Osteoblast (primary cell): ENCODE results near the gene AMOTL1. TPM values are rescaled to one million over a fixed set of nuclear protein-coding genes. Genes with fewer than 3 reads are reported as not detected.
"Not testable (repeated sequence)": the region's sequence is repeated elsewhere in the genome, so short reads cannot be mapped to it uniquely, and the experiment has no call there.

ENCODE experiments used
- DNase-seq: peaks from one replicate; pipeline ENCODE4 v3.0.0; 2011; ENCODE audit warnings: low spot score, mixed read lengths; ENCODE audit not compliant: insufficient read length; ENCODE audit errors: missing footprints
- H2AFZ ChIP-seq: 2 replicates; pipeline ENCODE4 v1.6.0; 2011; ENCODE audit warnings: mild to moderate bottlenecking, low read length
- H3K27ac ChIP-seq: 2 replicates; pipeline ENCODE4 v1.5.1; 2011; ENCODE audit warnings: mild to moderate bottlenecking, low read depth, low read length, moderate library complexity
- H3K27me3 ChIP-seq: 2 replicates; pipeline ENCODE4 v1.6.0; 2012; ENCODE audit warnings: mild to moderate bottlenecking, control low read depth, inconsistent platforms, low read length, moderate library complexity; ENCODE audit not compliant: insufficient read depth
- H3K36me3 ChIP-seq: 2 replicates; pipeline ENCODE4 v1.5.1; 2011; ENCODE audit warnings: mild to moderate bottlenecking, low read length, control low read depth, moderate library complexity; ENCODE audit not compliant: insufficient read depth
- H3K4me1 ChIP-seq: 2 replicates; pipeline ENCODE4 v1.5.1; 2011; ENCODE audit warnings: mild to moderate bottlenecking, low read length, control low read depth, moderate library complexity; ENCODE audit not compliant: insufficient read depth
- H3K4me2 ChIP-seq: 2 replicates; pipeline ENCODE4 v1.6.0; 2011; ENCODE audit warnings: mild to moderate bottlenecking, low read length; ENCODE audit not compliant: insufficient read depth
- H3K4me3 ChIP-seq: fragments of 200-600 bp; sonication (generic); 3 replicates; pipeline ENCODE4 v1.5.1; 2012; ENCODE audit warnings: mild to moderate bottlenecking, low read length, inconsistent platforms; ENCODE audit not compliant: insufficient read depth
- H3K79me2 ChIP-seq: 2 replicates; pipeline ENCODE4 v1.6.0; 2012; ENCODE audit warnings: mild to moderate bottlenecking, low read length, control low read depth, inconsistent platforms; ENCODE audit not compliant: insufficient read depth
- H3K9me3 ChIP-seq: 2 replicates; pipeline ENCODE4 v1.5.1; 2011; ENCODE audit warnings: low read depth, low read length, control low read depth
- H4K20me1 ChIP-seq: 2 replicates; pipeline ENCODE4 v1.6.0; 2012; ENCODE audit warnings: mild to moderate bottlenecking, low read length, control low read depth; ENCODE audit not compliant: insufficient read depth
- total RNA-seq: library from RNA; depleted of rRNA; stranded (reverse); fragments of >200 nt; gene quantifications from 2 replicates; pipeline ENCODE4 v1.2.3, GENCODE V29; 2012
- TF ChIP-seq, protein P1 (sequence below): IDR thresholded peaks from 2 replicates; pipeline ENCODE4 v1.5.1; 2011; ENCODE audit warnings: mild to moderate bottlenecking, low read depth, low read length, moderate library complexity; ENCODE audit errors: extremely low read depth

AMOTL1 gene
- total RNA-seq, 1 donor, result 53.6 TPM

DNA sequence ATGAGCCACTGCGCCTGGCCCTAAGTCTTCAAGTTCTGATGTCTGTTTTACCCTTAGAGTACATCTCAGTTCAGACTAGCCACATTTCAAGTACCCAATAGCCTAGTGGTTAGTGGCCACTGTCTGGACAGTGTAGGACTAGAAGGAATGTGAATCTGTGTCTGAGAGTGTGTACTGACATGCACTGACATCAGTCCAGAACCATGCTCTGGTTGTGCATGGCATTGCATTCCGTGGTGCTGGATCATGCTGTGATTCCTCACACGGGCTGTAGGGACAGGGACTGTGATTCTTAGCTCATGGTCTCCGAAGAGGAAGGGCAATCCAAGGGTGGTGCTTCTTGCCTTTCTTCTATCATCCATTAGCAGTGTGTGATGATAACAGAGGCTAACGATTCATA lies 41.1 kb downstream of the AMOTL1 start:
- H3K4me3 ChIP-seq, result no peak overlapping the region
- H4K20me1 ChIP-seq, result no peaks in the 10 kb centered on the region
- H3K27ac ChIP-seq, result no peak overlapping the region
- peaks cover 20% of the 10 kb centered on the region for H3K36me3 ChIP-seq
- peaks cover 26% of the 10 kb centered on the region for H3K4me1 ChIP-seq
- no peak overlapping the region for H3K4me2 ChIP-seq
- no peak overlapping the region for H2AFZ ChIP-seq
- DNase-seq, result no peak
- TF ChIP-seq, protein P1, sequence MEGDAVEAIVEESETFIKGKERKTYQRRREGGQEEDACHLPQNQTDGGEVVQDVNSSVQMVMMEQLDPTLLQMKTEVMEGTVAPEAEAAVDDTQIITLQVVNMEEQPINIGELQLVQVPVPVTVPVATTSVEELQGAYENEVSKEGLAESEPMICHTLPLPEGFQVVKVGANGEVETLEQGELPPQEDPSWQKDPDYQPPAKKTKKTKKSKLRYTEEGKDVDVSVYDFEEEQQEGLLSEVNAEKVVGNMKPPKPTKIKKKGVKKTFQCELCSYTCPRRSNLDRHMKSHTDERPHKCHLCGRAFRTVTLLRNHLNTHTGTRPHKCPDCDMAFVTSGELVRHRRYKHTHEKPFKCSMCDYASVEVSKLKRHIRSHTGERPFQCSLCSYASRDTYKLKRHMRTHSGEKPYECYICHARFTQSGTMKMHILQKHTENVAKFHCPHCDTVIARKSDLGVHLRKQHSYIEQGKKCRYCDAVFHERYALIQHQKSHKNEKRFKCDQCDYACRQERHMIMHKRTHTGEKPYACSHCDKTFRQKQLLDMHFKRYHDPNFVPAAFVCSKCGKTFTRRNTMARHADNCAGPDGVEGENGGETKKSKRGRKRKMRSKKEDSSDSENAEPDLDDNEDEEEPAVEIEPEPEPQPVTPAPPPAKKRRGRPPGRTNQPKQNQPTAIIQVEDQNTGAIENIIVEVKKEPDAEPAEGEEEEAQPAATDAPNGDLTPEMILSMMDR, result no peak
- peaks cover 80% of the 10 kb centered on the region for H3K79me2 ChIP-seq
- H3K9me3 ChIP-seq, result no peaks in the 10 kb centered on the region
- no peaks in the 10 kb centered on the region for H3K27me3 ChIP-seq

DNA sequence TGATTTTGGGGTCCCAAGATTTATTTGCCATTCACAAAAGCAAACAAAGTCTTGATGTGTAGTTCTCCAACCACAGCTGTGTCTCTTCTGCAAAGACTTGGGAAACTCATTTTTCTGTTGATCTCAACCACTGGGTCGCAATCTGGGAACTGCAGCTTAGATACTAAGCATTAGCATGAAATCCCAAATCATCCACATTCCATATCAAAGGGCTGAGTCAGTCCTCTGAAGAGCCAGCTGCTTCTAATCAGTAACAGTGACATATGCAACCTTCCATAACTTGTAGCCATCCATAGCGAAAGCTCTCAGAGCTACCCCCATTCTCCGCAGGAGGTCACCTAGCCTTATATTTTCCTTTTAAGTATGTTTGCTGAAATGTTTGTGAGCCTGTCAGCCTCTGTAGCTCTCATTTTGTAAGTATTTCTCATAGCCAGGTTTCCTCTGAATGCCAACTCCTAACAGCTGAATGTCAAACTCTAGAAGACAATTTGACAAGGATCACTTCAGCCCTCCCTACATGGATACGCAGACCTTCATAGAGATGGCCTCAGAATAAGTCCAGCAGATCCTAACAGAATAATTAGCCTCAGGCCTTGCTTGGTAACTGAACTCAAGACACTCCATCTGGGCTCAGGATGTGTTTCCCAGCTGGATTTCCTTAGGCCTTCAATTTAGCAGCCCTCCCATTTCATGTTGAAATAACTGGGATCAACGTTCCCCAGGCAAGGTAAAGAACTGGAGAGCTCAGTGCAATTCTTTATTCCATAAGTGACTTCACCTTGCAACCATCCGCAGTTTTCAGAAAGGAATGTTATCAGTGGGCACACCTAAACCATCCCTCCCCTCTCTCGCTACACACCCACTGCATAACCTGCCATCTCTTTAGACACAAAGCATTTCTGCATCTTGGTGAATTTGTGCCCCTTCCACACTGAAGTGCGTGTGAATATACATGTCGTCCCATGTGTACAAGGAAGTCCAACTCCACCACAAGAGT lies 44.9 kb downstream of the AMOTL1 start:
- peak overlapping the region; percentile 7 for H3K27ac ChIP-seq
- not testable (repeated sequence) for H3K4me1 ChIP-seq, DNase-seq, H3K4me2 ChIP-seq, H2AFZ ChIP-seq, H3K4me3 ChIP-seq, H4K20me1 ChIP-seq, H3K27me3 ChIP-seq, H3K9me3 ChIP-seq
- H3K79me2 ChIP-seq, result peaks cover 67% of the 10 kb centered on the region
- peaks cover 19% of the 10 kb centered on the region for H3K36me3 ChIP-seq

DNA sequence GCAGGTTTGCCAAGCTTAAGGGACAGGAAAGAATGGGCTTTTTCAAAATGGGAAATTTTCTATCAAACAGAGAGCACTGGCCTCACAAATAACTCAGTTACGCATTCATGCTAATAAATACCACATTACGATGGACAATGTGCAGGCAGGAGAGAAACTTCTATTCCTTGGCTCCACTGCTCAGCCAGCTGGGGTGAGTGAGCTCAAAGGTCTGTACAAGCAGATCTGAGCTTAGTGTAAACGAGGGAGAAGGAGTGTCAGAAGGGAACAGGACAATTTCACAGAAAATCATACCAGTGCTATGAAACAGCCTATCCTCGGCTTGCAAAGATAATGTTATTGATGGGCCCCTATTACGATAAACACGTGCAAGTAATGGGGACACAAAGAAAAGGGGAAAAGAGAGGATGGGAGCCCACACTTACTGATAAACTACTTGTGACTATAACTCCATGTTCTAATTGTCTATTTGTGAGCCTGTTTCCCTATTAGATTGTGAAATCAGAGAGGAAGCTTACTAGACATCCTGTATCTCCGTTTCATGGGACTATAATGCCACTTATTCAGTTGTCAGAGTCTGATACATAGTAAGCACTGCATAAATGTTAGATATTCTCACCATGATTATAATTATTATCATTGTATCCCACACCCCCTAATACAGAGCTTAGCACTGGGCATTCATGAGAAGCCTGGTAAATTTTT lies 46.3 kb downstream of the AMOTL1 start:
- peaks cover 19% of the 10 kb centered on the region for H3K36me3 ChIP-seq
- no peaks in the 10 kb centered on the region for H3K9me3 ChIP-seq
- no peak overlapping the region for H3K4me2 ChIP-seq
- H2AFZ ChIP-seq, result no peak overlapping the region
- H3K27ac ChIP-seq, result no peak overlapping the region
- no peaks in the 10 kb centered on the region for H4K20me1 ChIP-seq
- no peaks in the 10 kb centered on the region for H3K27me3 ChIP-seq
- DNase-seq, result no peak
- TF ChIP-seq, protein P1, result no peak
- no peak overlapping the region for H3K4me3 ChIP-seq
- H3K4me1 ChIP-seq, result no peaks in the 10 kb centered on the region
- H3K79me2 ChIP-seq, result peaks cover 63% of the 10 kb centered on the region

DNA sequence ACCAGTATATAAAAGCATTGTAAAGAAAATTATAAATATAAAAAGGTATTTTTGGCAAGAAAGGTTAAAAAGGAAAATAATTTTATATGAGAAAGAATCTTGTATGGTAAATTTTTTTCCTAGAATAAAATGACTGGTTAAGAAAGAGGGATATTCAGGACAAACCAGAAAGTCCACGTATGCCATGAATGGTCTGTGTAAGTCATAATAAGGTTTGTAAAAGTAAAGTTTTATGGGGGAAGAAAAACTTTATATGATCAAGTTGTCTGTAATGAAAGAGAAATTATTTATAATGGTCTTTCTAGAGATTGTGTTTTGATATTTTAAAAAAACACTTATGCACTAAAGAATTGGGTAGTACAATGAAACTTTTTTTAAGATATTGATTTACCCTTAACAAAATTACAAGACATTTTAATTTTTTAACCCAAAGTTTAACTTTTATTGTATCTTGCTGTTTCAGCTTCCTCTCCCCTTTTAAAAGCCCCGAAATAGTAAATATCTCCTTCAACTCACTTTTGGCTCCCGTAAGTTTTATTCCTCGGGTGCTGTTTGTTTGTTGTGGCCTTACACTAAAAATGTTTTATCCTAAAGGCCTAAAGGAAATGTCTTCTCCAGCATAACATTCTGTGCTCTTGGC lies 47.7 kb downstream of the AMOTL1 start:
- H2AFZ ChIP-seq, result no peak overlapping the region
- no peak overlapping the region for H3K4me3 ChIP-seq
- no peaks in the 10 kb centered on the region for H4K20me1 ChIP-seq
- no peaks in the 10 kb centered on the region for H3K9me3 ChIP-seq
- no peak for DNase-seq
- H3K4me2 ChIP-seq, result no peak overlapping the region
- H3K27ac ChIP-seq, result no peak overlapping the region
- TF ChIP-seq, protein P1, result no peak
- H3K79me2 ChIP-seq, result peaks cover 62% of the 10 kb centered on the region
- H3K36me3 ChIP-seq, result peaks cover 26% of the 10 kb centered on the region
- H3K27me3 ChIP-seq, result no peaks in the 10 kb centered on the region
- no peaks in the 10 kb centered on the region for H3K4me1 ChIP-seq
